Endothelial cell of coronary artery (primary cell): ENCODE measurements around the gene HOMEZ. TPM values are rescaled to one million over a fixed set of nuclear protein-coding genes. Genes with fewer than 3 reads are reported as not detected.

Source experiments
- total RNA-seq: library from RNA; depleted of rRNA; stranded (reverse); fragments of >200 nt; gene quantifications from 2 replicates; pipeline ENCODE4 v1.2.3, GENCODE V29; 2014

HOMEZ gene, protein sequence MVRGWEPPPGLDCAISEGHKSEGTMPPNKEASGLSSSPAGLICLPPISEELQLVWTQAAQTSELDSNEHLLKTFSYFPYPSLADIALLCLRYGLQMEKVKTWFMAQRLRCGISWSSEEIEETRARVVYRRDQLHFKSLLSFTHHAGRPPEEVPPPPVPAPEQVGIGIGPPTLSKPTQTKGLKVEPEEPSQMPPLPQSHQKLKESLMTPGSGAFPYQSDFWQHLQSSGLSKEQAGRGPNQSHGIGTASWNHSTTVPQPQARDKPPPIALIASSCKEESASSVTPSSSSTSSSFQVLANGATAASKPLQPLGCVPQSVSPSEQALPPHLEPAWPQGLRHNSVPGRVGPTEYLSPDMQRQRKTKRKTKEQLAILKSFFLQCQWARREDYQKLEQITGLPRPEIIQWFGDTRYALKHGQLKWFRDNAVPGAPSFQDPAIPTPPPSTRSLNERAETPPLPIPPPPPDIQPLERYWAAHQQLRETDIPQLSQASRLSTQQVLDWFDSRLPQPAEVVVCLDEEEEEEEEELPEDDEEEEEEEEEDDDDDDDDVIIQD
- total RNA-seq: 3.3 and 4.0 TPM in 2 replicates

DNA sequence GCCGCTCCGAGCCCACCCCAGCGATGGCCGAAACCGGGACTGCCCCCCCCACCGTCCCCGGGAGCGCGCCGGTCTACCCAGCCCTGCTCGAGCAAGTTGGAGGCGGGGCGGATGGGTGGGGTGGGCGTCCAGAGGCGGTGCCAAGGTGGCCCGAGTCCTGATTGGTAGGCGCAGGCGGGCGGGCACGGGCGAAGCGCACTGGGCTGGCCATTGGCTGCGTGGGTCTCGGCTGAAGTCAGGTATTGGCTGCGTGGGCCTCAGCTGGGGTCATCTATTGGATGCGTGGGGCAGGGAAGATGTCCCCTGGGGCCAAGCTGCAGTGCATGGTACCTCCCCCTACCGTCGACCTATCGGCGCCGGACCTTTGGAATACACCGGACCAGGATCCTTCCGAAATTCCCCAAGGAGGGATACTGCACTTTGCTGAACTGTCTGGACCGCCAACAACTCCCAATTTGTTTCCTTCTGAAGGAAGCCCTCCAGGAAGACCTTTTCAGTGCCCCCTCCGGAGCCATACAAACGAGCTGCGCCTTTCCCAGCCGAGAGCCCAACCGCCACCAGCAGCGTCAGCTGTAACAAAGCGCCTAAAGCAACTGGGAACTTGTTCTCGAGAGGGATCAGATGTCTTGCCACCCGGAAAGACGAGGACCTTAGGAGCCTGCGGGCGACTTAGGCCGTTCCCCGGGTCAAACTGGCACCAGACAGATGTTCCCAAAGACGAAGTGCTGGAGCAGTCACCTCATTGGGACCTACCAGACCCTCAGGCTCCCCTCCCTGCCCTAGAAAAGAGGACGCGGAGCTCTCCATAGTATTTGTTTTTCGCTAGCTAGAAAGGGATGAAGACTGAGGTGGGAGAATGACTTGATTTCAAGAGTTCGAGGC, at the start of gene HOMEZ:
HOMEZ (minus strand) TSS at position 113 of the 882 bp plus-strand sequence. CDS start 180 bp downstream, outside the sequence.

GRCh38 chr14:23320584-23321571, 34.9 kb upstream of the HOMEZ start, which contains the start of gene PABPN1:
PABPN1 (plus strand) TSS chr14:23321457; CDS start chr14:23321470, 13 bp downstream.

DNA sequence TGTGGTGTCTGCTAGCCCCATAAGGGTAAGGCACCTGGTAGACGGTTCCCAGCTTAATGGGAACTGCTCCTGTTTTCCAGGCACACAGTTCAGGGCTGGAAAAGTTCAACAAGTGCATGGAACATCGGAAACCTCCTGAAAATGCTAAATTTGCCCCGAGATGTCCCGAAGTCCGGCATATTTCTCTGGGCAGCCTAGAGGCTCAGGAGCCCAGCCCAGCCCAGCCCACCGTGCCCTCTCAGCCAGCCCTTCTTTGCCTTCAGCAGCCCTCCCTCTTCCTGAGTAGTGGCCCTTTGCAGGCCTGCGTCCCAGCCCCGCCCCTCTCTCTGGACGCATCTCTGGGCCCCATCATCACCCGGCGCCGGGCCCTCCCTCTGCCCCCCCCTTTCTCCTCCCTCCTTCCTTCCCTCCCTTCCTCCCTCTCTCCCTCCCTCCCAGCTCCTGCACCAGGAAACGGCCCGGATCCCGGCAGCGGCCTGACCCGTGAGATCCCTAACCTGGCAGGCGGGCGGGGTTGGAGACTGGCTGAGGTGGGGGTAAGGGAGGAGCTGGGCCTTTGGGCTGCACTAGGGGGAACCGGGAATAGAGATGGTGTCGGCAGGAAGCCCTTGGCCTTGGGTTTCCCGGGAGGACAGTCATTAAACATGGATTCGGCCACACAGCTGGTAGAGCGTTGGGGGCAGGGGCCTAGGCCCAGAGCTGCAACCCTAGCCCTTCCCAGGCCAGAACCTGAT, 20.6 kb upstream of the HOMEZ start, which contains the start of gene BCL2L2:
BCL2L2 (plus strand) TSS at position 422 of the 734 bp plus-strand sequence. CDS start 935 bp downstream, outside the sequence.

DNA sequence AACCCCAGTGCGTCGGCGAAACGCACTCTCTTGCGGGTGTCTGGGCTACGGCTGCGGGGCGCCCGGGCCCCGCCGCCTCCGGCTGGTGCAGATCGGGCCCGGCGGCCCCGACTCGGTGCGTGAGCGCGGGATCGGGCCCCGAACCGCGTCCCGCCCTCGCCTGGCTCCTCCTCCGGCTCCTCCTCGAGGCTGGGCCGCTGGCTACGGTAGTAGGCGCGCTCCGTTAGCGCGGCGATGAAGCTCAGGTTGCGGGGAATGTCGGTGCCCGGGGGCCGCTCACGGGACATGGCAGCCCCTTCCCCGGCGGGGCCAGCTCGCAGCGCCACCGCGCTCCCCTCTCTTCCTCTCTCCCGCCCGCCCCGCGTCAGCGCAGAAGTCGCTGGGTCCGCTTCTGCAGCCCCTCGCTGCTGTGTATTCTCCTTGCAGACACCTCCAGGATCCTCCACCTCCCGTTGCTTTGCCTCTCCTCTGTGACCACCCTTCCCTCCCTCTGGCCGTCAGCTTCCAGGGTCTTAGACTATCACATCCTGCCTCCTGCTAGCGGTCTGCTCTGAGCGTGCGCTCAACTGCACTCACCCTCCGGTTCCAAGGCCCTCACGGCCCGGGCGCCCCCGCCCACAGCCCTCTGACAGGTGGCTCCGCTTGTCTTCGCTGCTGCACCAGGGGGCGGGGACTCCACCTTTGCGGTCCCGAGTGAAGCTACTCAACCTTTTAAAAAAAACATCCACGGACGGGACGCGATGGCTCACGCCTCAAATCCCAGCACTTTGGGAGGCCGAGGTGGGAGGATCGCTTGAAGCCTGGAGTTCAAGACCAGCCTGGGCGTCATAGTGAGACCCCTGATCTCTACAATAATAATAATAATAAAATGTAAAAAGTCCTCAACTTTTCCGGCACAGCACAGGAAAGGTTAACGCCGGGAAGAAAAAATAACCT, 16.6 kb upstream of the HOMEZ start, which contains the start of gene PPP1R3E:
PPP1R3E (minus strand) TSS at position 570 of the 936 bp plus-strand sequence; CDS start at position 287, 283 bp downstream.

GRCh38 chr14:23237772-23238594, 47.9 kb downstream of the HOMEZ start, which contains the start of gene RNF212B:
RNF212B (plus strand) TSS chr14:23237936; CDS start chr14:23240346, 2,410 bp downstream.

Other genes with a start within 250 kb of the HOMEZ start
- gene PSMB11, start 243.9 kb downstream of the HOMEZ start, total RNA-seq: not detected in 2 replicates
- gene CDH24, start 228.6 kb downstream of the HOMEZ start, total RNA-seq: 13.9 and 15.7 TPM in 2 replicates
- 83.1 and 91.2 TPM in 2 replicates for gene ACIN1, start 191.0 kb downstream of the HOMEZ start, total RNA-seq
- gene C14orf119, start 190.6 kb downstream of the HOMEZ start, total RNA-seq: 57.6 and 64.3 TPM in 2 replicates
- not detected in 2 replicates for gene CIROP, start 181.1 kb downstream of the HOMEZ start, total RNA-seq
- not detected in 2 replicates for gene CEBPE, start 166.9 kb downstream of the HOMEZ start, total RNA-seq
- gene SLC7A8, start 102.5 kb downstream of the HOMEZ start, total RNA-seq: 0.63 TPM in 1 of 2 replicates, not detected in the other
- not detected in 2 replicates for gene RNF212B, start 48.2 kb downstream of the HOMEZ start, total RNA-seq
- gene PPP1R3E, start 16.7 kb upstream of the HOMEZ start, total RNA-seq: 1.3 and 1.9 TPM in 2 replicates
- 12.1 and 14.6 TPM in 2 replicates for gene BCL2L2, start 20.7 kb upstream of the HOMEZ start, total RNA-seq
- 83.3 and 103 TPM in 2 replicates for gene PABPN1, start 35.3 kb upstream of the HOMEZ start, total RNA-seq
- 1.1 and 8.5 TPM in 2 replicates for gene SLC22A17, start 66.8 kb upstream of the HOMEZ start, total RNA-seq
- gene EFS, start 79.0 kb upstream of the HOMEZ start, total RNA-seq: 0.94 TPM in 1 of 2 replicates, not detected in the other
- gene IL25, start 86.7 kb upstream of the HOMEZ start, total RNA-seq: not detected in 2 replicates
- gene CMTM5, start 90.9 kb upstream of the HOMEZ start, total RNA-seq: not detected in 2 replicates
- not detected in 2 replicates for gene MYH6, start 122.1 kb upstream of the HOMEZ start, total RNA-seq
- gene MYH7, start 149.5 kb upstream of the HOMEZ start, total RNA-seq: not detected in 2 replicates
- gene NGDN, start 183.6 kb upstream of the HOMEZ start, total RNA-seq: 56.5 and 56.8 TPM in 2 replicates